ENCODE data around the gene EPHA3. TPM values are rescaled to one million over a fixed set of nuclear protein-coding genes. Genes with fewer than 3 reads are reported as not detected.

The EPHA3 gene
- total and polyA plus RNA-seq, 9 of the 15 experiments (the other 6 are each of a cell fraction or from before 2014, with no cell fraction given): not detected

DNA sequence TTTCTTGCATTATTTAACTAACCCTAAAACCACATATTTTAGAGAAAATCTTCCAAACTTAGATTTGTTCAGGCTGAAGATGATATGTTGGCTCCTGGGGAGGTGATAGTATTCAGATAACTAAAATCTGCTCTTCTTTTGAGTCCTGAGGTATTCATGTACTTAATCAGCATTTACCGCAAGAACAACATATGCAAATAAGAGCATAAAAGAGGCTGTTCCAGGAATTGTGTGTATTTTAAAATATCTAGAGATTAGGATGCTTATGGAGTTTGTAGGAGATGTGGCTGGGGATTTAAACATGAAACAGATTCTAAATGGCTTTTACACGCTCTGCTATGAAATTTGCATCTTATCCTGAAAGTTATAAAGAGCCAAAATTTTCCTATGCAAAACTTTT is 298.2 kb downstream of the EPHA3 start (continued):
- TF ChIP-seq, protein P1, sequence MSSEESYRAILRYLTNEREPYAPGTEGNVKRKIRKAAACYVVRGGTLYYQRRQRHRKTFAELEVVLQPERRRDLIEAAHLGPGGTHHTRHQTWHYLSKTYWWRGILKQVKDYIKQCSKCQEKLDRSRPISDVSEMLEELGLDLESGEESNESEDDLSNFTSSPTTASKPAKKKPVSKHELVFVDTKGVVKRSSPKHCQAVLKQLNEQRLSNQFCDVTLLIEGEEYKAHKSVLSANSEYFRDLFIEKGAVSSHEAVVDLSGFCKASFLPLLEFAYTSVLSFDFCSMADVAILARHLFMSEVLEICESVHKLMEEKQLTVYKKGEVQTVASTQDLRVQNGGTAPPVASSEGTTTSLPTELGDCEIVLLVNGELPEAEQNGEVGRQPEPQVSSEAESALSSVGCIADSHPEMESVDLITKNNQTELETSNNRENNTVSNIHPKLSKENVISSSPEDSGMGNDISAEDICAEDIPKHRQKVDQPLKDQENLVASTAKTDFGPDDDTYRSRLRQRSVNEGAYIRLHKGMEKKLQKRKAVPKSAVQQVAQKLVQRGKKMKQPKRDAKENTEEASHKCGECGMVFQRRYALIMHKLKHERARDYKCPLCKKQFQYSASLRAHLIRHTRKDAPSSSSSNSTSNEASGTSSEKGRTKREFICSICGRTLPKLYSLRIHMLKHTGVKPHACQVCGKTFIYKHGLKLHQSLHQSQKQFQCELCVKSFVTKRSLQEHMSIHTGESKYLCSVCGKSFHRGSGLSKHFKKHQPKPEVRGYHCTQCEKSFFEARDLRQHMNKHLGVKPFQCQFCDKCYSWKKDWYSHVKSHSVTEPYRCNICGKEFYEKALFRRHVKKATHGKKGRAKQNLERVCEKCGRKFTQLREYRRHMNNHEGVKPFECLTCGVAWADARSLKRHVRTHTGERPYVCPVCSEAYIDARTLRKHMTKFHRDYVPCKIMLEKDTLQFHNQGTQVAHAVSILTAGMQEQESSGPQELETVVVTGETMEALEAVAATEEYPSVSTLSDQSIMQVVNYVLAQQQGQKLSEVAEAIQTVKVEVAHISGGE (CRISPR knock-in tag; IDR thresholded peaks at IDR 0.05): no peak
- no peak for TF ChIP-seq PYGO2 (tag; IDR thresholded peaks at IDR 0.05)
- no peak for TF ChIP-seq PRMT5 (CRISPR knock-in tag; IDR thresholded peaks at IDR 0.05)
- no peak for TF ChIP-seq HCFC1 (IDR thresholded peaks at IDR 0.05; ENCODE audit: low read depth, low read length)
- TF ChIP-seq, protein P2, sequence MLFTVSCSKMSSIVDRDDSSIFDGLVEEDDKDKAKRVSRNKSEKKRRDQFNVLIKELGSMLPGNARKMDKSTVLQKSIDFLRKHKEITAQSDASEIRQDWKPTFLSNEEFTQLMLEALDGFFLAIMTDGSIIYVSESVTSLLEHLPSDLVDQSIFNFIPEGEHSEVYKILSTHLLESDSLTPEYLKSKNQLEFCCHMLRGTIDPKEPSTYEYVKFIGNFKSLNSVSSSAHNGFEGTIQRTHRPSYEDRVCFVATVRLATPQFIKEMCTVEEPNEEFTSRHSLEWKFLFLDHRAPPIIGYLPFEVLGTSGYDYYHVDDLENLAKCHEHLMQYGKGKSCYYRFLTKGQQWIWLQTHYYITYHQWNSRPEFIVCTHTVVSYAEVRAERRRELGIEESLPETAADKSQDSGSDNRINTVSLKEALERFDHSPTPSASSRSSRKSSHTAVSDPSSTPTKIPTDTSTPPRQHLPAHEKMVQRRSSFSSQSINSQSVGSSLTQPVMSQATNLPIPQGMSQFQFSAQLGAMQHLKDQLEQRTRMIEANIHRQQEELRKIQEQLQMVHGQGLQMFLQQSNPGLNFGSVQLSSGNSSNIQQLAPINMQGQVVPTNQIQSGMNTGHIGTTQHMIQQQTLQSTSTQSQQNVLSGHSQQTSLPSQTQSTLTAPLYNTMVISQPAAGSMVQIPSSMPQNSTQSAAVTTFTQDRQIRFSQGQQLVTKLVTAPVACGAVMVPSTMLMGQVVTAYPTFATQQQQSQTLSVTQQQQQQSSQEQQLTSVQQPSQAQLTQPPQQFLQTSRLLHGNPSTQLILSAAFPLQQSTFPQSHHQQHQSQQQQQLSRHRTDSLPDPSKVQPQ (CRISPR knock-in tag; IDR thresholded peaks at IDR 0.05; ENCODE audit: borderline replicate concordance): no peak
- TF ChIP-seq, protein P3, sequence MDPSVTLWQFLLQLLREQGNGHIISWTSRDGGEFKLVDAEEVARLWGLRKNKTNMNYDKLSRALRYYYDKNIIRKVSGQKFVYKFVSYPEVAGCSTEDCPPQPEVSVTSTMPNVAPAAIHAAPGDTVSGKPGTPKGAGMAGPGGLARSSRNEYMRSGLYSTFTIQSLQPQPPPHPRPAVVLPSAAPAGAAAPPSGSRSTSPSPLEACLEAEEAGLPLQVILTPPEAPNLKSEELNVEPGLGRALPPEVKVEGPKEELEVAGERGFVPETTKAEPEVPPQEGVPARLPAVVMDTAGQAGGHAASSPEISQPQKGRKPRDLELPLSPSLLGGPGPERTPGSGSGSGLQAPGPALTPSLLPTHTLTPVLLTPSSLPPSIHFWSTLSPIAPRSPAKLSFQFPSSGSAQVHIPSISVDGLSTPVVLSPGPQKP (CRISPR knock-in tag; IDR thresholded peaks at IDR 0.05): no peak

Measured in K562 (cell line).